Muscle of leg (tissue), 11 donors: ENCODE measurements around the gene THAP3. TPM values are rescaled to one million over a fixed set of nuclear protein-coding genes. Genes with fewer than 3 reads are reported as not detected.
A peak's percentile ranks its signal among the peaks of the same experiment; 100 is the strongest.

Source experiments
- DNase-seq: peaks from one replicate; pipeline ENCODE4 v3.0.0; 2013
- H3K27ac ChIP-seq: one replicate; pipeline ENCODE4 v1.5.1; 2013; ENCODE audit warnings: mild to moderate bottlenecking, low read length, control low read depth
- H3K27me3 ChIP-seq: one replicate; pipeline ENCODE4 v1.6.1; 2013; ENCODE audit warnings: low read length; ENCODE audit not compliant: control insufficient read depth, insufficient read depth
- H3K36me3 ChIP-seq: one replicate; pipeline ENCODE4 v1.6.1; 2013; ENCODE audit warnings: low read length; ENCODE audit not compliant: control insufficient read depth, insufficient read depth
- H3K4me1 ChIP-seq: one replicate; pipeline ENCODE4 v1.6.1; 2013; ENCODE audit warnings: low read length; ENCODE audit not compliant: control insufficient read depth, insufficient read depth
- H3K4me3 ChIP-seq: one replicate; pipeline ENCODE4 v1.5.1; 2013; ENCODE audit warnings: low read length, control low read depth
- H3K9me3 ChIP-seq: replicated peaks from 2 replicates; pipeline ENCODE4 v1.6.1; 2013; ENCODE audit warnings: low read depth, low read length; ENCODE audit not compliant: control insufficient read depth
- WGBS: methylation state at CpG from one replicate; pipeline ENCODE4 v1.1.5; 2013; ENCODE audit warnings: missing lambda C conversion rate; ENCODE audit not compliant: insufficient coverage; 5-methylcytosine and 5-hydroxymethylcytosine counted together
- polyA plus RNA-seq, 8 donors: library from polyadenylated mRNA; unstranded; fragments of 120-200 nt; gene quantifications; one replicate each; pipeline versions ENCODE4 v1.2.1 to v1.2.3, GENCODE V29; 2013; ENCODE audit warnings: inconsistent platforms in 1 of 8, low replicate concordance in 1 of 8; ENCODE audit not compliant: insufficient read length in 8 of 8, insufficient read depth in 1 of 8
- total RNA-seq: library from RNA; stranded (reverse); fragments of 120-200 nt; gene quantifications from one replicate; pipeline ENCODE4 v1.2.4, GENCODE V29; 2013

Gene THAP3
- total and polyA plus RNA-seq, 9 donors = 16.7 to 27.1 (median 18.3) TPM

DNA sequence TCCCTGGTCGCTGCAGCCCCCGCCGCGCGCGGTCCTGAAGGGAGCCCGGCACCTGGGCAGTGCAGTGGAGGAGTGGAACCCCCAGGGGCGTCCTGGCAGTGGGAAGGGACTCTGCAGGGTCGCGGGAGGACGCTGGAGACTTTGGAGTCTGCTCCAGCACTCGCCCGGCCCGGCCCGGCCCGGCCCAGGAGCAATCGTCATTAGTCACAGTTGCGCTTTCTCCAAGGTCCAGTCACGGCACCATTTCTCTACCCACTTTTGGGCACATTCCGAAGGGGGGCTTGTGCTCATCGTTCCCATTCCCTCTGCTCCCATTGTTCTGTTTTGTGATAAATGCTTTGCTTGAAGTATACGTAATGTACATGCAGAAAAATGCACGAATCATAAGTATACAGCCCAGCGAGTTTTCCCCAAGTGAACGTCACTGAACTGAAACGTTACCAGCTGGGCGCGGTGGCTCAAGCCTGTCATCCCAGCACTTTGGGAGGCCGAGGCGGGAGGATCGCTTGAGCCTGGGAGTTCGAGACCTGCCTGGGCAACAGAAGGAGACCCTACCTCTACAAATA lies 999 bp downstream of the THAP3 start:
- WGBS = 3% methylated on average over 19 of the region's 32 CpGs
- Histone ChIP-seq H3K4me1 (peaks cover 32% of the 10 kb centered on the region), H3K4me3 (peak overlapping the region; percentile 79), H3K9me3 (no peaks in the 10 kb centered on the region), H3K27ac (peak overlapping the region; percentile 65), H3K36me3 (peaks cover 69% of the 10 kb centered on the region), H3K27me3 (no peaks in the 10 kb centered on the region)
- DNase-seq = peak; percentile 65

DNA sequence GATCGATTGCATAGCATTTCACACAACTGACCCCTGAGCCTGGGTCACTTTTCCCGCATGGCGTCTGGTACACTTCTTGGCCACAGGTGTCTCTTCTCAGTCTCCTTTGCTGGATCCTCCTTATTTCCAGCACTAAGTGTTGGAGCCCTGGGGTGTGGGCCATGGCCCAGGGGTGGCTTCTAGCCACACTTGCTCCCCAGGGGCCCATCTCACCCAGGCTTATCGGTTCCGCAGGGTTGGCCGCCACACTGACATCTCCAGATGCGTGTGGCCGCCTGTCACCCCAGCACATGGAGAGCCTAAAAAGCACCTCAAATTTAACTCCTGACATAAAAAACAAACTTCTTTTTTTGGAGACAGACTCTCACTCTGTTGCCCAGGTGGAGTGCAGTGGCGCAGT lies 2.4 kb downstream of the THAP3 start:
- DNase-seq = no peak
- H3K27me3 ChIP-seq = no peaks in the 10 kb centered on the region
- no peak overlapping the region for H3K4me3 ChIP-seq
- H3K9me3 ChIP-seq = no peaks in the 10 kb centered on the region
- peaks cover 65% of the 10 kb centered on the region for H3K36me3 ChIP-seq
- WGBS = 97% methylated on average over 8 of the region's 9 CpGs
- no peak overlapping the region for H3K27ac ChIP-seq
- H3K4me1 ChIP-seq = peaks cover 35% of the 10 kb centered on the region

DNA sequence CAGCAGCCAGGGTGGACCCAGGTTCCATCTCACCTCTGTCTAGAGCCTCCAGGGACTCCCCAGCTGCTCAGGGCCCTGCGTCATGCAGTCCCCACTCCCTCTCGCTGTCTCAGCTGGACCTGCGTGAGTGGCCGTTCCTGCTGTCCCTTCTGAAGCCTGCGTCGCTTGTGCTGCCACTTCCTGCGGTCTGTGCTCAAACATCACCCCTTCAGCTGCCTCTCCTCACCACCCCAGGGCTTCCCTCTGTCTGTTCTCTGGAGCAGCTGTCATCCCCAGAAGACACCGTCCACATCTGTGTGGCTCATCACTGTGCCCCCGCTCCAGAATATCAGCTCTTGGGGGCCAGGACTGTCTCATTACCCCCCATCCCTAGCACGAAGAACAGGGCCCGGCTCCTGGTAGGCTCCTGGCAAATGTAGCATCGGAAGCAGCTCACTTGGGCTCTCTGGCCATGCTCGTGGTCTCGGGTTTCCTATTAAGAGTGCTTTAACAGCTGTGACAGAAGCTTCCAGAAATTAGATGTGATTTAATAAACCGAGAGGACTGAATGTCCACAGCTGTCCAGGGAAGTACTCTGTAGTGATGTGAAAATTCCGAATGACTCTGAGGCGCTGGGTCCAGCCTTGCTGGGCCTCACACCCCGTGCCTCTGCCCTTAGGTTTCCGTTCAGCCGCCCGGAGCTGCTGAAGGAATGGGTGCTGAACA lies 3.3 kb downstream of the THAP3 start:
- Histone ChIP-seq H3K27me3 (no peaks in the 10 kb centered on the region), H3K4me3 (no peak overlapping the region), H3K4me1 (peaks cover 44% of the 10 kb centered on the region), H3K27ac (peak overlapping the region; percentile 74), H3K36me3 (peaks cover 67% of the 10 kb centered on the region), H3K9me3 (no peaks in the 10 kb centered on the region)
- DNase-seq = peak; percentile 79
- 66% methylated on average over 20 of the region's 21 CpGs for WGBS

GRCh38 chr1:6628971-6629479 lies 4.4 kb downstream of the THAP3 start:
- Histone ChIP-seq H3K36me3 (peaks cover 68% of the 10 kb centered on the region), H3K9me3 (no peaks in the 10 kb centered on the region), H3K4me3 (no peak overlapping the region), H3K27me3 (no peaks in the 10 kb centered on the region), H3K4me1 (peaks cover 53% of the 10 kb centered on the region), H3K27ac (no peak overlapping the region)
- DNase-seq = no peak
- 89% methylated on average over 7 of the region's 12 CpGs for WGBS

DNA sequence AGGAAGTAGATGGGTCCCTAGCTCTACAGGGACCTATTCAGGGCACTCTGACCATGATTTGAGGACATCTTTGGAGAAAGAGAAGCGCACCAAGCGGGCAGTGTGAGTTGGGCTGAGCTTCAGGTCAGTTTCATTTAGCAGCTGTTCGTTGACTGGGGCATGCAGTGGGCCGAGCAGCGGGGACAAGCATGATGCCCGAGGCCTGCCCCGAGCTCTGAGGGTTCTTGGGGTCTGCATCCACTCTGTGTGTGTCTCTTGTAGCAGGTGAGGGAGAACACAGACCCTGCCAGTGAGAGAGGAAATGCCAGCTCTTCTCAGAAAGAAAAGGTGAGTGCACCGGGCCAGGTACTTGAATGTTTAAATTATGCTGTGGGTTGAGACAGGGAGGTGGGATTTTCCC lies 5.4 kb downstream of the THAP3 start:
- H3K27me3 ChIP-seq = no peaks in the 10 kb centered on the region
- no peaks in the 10 kb centered on the region for H3K9me3 ChIP-seq
- no peak overlapping the region for H3K27ac ChIP-seq
- DNase-seq = no peak
- 90% methylated on average over 8 of the region's 8 CpGs for WGBS
- peaks cover 74% of the 10 kb centered on the region for H3K36me3 ChIP-seq
- no peak overlapping the region for H3K4me3 ChIP-seq
- peaks cover 58% of the 10 kb centered on the region for H3K4me1 ChIP-seq

DNA sequence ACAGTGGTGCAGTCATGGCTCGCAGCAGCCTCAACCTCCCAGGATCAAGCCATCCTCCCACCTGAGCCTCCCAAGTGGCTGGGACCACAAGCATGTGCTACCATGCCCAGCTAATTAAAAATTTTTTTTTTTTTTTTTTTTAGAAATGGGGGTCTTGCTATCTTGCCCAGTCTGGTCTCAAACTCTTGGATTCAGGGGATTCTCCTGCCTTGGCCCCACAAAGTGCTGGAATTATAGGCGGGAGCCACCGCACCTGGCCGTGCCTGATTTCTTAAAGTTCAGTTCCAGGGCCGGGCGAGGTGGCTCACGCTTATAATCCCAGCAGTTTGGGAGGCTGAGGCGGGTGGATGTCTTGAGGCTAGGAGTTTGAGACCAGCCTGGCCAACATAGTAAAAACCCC lies 6.4 kb downstream of the THAP3 start:
- no peak overlapping the region for H3K27ac ChIP-seq
- peaks cover 83% of the 10 kb centered on the region for H3K36me3 ChIP-seq
- no peaks in the 10 kb centered on the region for H3K9me3 ChIP-seq
- peaks cover 62% of the 10 kb centered on the region for H3K4me1 ChIP-seq
- DNase-seq = no peak
- H3K4me3 ChIP-seq = no peak overlapping the region
- H3K27me3 ChIP-seq = no peaks in the 10 kb centered on the region
- WGBS = 80% methylated on average over 1 of the region's 8 CpGs

- peaks cover 91% of the 10 kb centered on the region for H3K36me3 ChIP-seq
- no peak for DNase-seq
- no peaks in the 10 kb centered on the region for H3K9me3 ChIP-seq
- 74% methylated on average over 26 of the region's 30 CpGs for WGBS
- H3K4me3 ChIP-seq = no peak overlapping the region
- no peak overlapping the region for H3K27ac ChIP-seq
- H3K27me3 ChIP-seq = no peaks in the 10 kb centered on the region
- H3K4me1 ChIP-seq = peaks cover 57% of the 10 kb centered on the region
Observed at GRCh38 chr1:6632588-6633514, 8.2 kb downstream of the THAP3 start.

GRCh38 chr1:6634371-6635052 lies 9.8 kb downstream of the THAP3 start:
- peak; percentile 70 for DNase-seq
- peaks cover 86% of the 10 kb centered on the region for H3K36me3 ChIP-seq
- H3K27me3 ChIP-seq = no peaks in the 10 kb centered on the region
- peaks cover 56% of the 10 kb centered on the region for H3K4me1 ChIP-seq
- WGBS = 60% methylated on average over 27 of the region's 29 CpGs
- no peaks in the 10 kb centered on the region for H3K9me3 ChIP-seq
- no peak overlapping the region for H3K4me3 ChIP-seq
- H3K27ac ChIP-seq = peak overlapping the region; percentile 60

GRCh38 chr1:6635161-6635909 lies 10.7 kb downstream of the THAP3 start:
- Histone ChIP-seq H3K27me3 (no peaks in the 10 kb centered on the region), H3K27ac (peak overlapping the region; percentile 47), H3K36me3 (peaks cover 86% of the 10 kb centered on the region), H3K4me1 (peaks cover 56% of the 10 kb centered on the region), H3K4me3 (no peak overlapping the region), H3K9me3 (no peaks in the 10 kb centered on the region)
- WGBS = 86% methylated on average over 19 of the region's 20 CpGs
- DNase-seq = no peak
